ENCODE results near the gene KIF21B. TPM values are rescaled to one million over a fixed set of nuclear protein-coding genes. Genes with fewer than 3 reads are reported as not detected.

The KIF21B gene
- total and polyA plus RNA-seq, 5 experiments from 2014 or later, result 2.2 to 95.3 (median 8.3) TPM

GRCh38 chr1:201059871-201060555 is 36.5 kb upstream of the KIF21B start:
- Mint-ChIP-seq H3K9me3 (no peaks in the 10 kb centered on the region), H3K27ac (peak overlapping the region in 1 of 10 donors; percentile 1), H3K4me3 (no peak overlapping the region), H3K4me1 (peaks cover 0 to 23% (median 3%) of the 10 kb centered on the region in 4 donors), H3K27me3 (peaks cover 0 to 11% (median 0%) of the 10 kb centered on the region in 5 donors), H3K36me3 (no peaks in the 10 kb centered on the region)
- POLR2A ChIA-PET, result no interaction called here
- DNase-seq (no peak), ATAC-seq (no peak)

- no peak for ATAC-seq
- peaks cover 0 to 28% (median 3%) of the 10 kb centered on the region in 4 donors for H3K4me1 Mint-ChIP-seq
- no peaks in the 10 kb centered on the region for H3K36me3 Mint-ChIP-seq
- DNase-seq, result no peak
- H3K9me3 Mint-ChIP-seq, result no peaks in the 10 kb centered on the region
- H3K4me3 Mint-ChIP-seq, result no peak overlapping the region
- H3K27me3 Mint-ChIP-seq, result peaks cover 0 to 11% (median 0%) of the 10 kb centered on the region in 5 donors
- H3K27ac Mint-ChIP-seq, result no peak overlapping the region
- POLR2A ChIA-PET, result no interaction called here
Measured at GRCh38 chr1:201059401-201059800, 35.9 kb upstream of the KIF21B start.

GRCh38 chr1:201054091-201054543 is 30.6 kb upstream of the KIF21B start:
- ATAC-seq, result no peak
- Mint-ChIP-seq H3K27ac (peak overlapping the region in 2 of 10 donors; percentile 60 to 76), H3K9me3 (no peaks in the 10 kb centered on the region), H3K27me3 (peaks cover 0 to 11% (median 0%) of the 10 kb centered on the region in 5 donors), H3K36me3 (no peaks in the 10 kb centered on the region), H3K4me1 (peaks cover 0 to 43% (median 8%) of the 10 kb centered on the region in 4 donors), H3K4me3 (peak overlapping the region in 1 of 10 donors; percentile 54)
- no peak for DNase-seq
- POLR2A ChIA-PET, result no interaction called here

GRCh38 chr1:201053155-201053860 is 29.8 kb upstream of the KIF21B start:
- Mint-ChIP-seq H3K27me3 (peaks cover 0 to 11% (median 0%) of the 10 kb centered on the region in 5 donors), H3K4me3 (no peak overlapping the region), H3K27ac (no peak overlapping the region), H3K9me3 (no peaks in the 10 kb centered on the region), H3K36me3 (no peaks in the 10 kb centered on the region), H3K4me1 (peaks cover 0 to 43% (median 8%) of the 10 kb centered on the region in 4 donors)
- POLR2A ChIA-PET, result no interaction called here
- DNase-seq, result no peak
- no peak for ATAC-seq

DNA sequence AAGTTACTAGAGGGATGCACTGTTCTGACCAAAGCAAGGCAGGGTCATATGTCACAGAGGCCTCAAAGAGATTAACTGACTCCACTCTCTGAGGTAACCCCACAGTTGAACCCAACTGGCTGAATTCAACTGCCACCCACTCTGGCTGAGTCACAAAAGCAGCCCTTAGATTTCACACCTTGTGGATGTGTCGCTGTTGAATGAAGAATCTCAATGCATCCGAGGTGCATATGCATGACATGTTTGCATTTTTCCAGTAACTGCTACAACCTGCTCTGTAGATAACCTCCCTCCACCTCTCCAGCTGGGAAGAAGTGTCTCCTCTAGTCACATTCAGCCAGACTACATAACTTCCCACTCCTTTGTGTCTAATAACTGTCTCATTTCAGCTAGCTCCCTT is 27.9 kb upstream of the KIF21B start:
- POLR2A ChIA-PET, result no interaction called here

GRCh38 chr1:201050515-201051277 is 27.2 kb upstream of the KIF21B start:
- no peak overlapping the region for H3K27ac Mint-ChIP-seq
- POLR2A ChIA-PET, result no interaction called here
- ATAC-seq (no peak), DNase-seq (no peak)
- H3K27me3 Mint-ChIP-seq, result peaks cover 0 to 3% (median 0%) of the 10 kb centered on the region in 5 donors
- peaks cover 0 to 25% (median 5%) of the 10 kb centered on the region in 4 donors for H3K4me1 Mint-ChIP-seq
- no peaks in the 10 kb centered on the region for H3K9me3 Mint-ChIP-seq
- H3K4me3 Mint-ChIP-seq, result no peak overlapping the region
- no peaks in the 10 kb centered on the region for H3K36me3 Mint-ChIP-seq

More for the DNA sequence above, 27.9 kb upstream of the KIF21B start:
- Mint-ChIP-seq H3K36me3 (no peaks in the 10 kb centered on the region), H3K4me1 (peaks cover 0 to 31% (median 5%) of the 10 kb centered on the region in 4 donors), H3K9me3 (no peaks in the 10 kb centered on the region), H3K27me3 (peaks cover 0 to 3% (median 0%) of the 10 kb centered on the region in 5 donors), H3K27ac (peak overlapping the region in 1 of 10 donors; percentile 27), H3K4me3 (no peak overlapping the region)
- no peak for ATAC-seq
- DNase-seq, result no peak

DNA sequence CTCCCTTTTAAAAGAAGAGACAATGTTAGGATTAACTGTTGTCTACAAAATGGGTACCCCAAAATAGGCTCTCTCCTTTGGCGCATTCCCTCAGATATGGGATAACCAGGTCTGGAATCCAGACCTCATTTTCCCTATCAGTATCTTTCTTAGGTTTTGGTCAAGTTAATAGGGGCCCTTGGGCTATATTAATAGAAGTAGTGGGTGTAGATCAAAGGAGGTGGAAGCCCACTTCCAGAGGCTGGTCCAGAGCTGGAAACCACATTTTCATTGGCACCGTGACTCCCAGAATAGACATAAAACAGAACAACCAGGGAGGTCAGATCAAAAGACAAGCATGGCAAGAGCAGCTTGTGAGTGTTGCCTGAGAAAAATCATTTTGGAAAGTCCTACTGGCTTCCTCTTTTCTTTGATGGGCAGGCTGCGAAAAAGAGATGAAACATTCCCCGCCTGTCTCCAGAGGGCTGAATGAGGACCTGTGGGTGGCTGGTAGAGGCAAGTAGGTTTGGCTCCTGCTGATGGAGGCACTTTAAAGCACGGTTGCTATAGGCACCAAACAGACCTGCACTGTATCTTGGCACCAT is 25.8 kb upstream of the KIF21B start:
- H3K27ac Mint-ChIP-seq, result no peak overlapping the region
- no peak for DNase-seq
- POLR2A ChIA-PET, result no interaction called here
- peaks cover 0 to 15% (median 5%) of the 10 kb centered on the region in 4 donors for H3K4me1 Mint-ChIP-seq
- no peak for ATAC-seq
- H3K9me3 Mint-ChIP-seq, result no peaks in the 10 kb centered on the region
- no peaks in the 10 kb centered on the region for H3K36me3 Mint-ChIP-seq
- no peak overlapping the region for H3K4me3 Mint-ChIP-seq
- peaks cover 0 to 3% (median 0%) of the 10 kb centered on the region in 5 donors for H3K27me3 Mint-ChIP-seq

DNA sequence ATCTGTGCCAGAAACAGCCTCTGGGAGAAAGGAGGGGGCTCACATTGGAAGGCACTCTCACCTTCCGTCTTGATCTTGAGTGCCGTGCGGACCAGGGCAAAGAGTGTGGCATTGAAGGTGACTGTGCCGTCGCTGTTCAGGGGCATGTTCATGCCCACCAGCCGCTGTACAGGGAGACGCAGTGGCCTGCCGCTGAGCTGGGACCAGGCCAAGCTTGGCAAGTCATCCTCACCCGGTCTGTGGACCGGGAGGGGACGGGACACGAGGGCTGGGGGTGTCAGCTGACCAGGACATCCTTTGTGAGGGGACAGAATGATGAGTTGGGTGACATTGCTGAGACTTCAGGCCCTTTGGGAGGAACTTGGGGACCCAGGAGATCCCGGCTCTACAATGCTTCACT is 25.0 kb upstream of the KIF21B start:
- Mint-ChIP-seq H3K4me1 (peaks cover 0 to 10% (median 5%) of the 10 kb centered on the region in 4 donors), H3K27me3 (no peaks in the 10 kb centered on the region), H3K9me3 (no peaks in the 10 kb centered on the region), H3K36me3 (no peaks in the 10 kb centered on the region), H3K27ac (peak overlapping the region in 2 of 10 donors; percentile 39 to 55), H3K4me3 (no peak overlapping the region)
- no peak for ATAC-seq
- DNase-seq, result no peak
- POLR2A ChIA-PET, result no interaction called here

DNA sequence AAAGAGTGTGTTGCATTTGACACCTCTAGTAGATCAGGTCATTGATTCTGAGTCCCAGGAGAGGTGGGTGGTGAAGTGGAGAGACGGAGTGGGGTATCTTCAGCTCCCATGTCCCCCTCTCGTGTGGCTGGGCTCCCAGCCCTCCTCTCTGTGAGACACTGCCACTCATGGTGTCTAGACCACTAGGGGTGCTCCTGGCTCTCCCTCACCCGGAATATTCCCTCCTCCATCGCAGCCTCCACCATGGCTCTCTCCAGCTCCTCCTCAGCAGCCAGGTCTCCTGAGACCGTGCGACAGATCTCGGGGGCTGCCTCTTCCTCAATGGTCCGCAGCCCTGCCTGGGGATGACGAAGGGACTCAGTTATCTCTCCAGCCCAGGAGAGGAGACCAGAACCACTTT is 20.6 kb upstream of the KIF21B start:
- H3K4me1 Mint-ChIP-seq, result peaks cover 0 to 6% (median 4%) of the 10 kb centered on the region in 4 donors
- H3K4me3 Mint-ChIP-seq, result no peak overlapping the region
- DNase-seq (no peak), ATAC-seq (no peak)
- no peaks in the 10 kb centered on the region for H3K27me3 Mint-ChIP-seq
- H3K27ac Mint-ChIP-seq, result peak overlapping the region in 1 of 10 donors; percentile 40
- H3K36me3 Mint-ChIP-seq, result no peaks in the 10 kb centered on the region
- POLR2A ChIA-PET, result no interaction called here
- no peaks in the 10 kb centered on the region for H3K9me3 Mint-ChIP-seq

- Mint-ChIP-seq H3K36me3 (no peaks in the 10 kb centered on the region), H3K4me3 (no peak overlapping the region), H3K9me3 (no peaks in the 10 kb centered on the region), H3K27ac (peak overlapping the region in 3 of 10 donors; percentile 13 to 74 (median 56)), H3K27me3 (no peaks in the 10 kb centered on the region), H3K4me1 (peaks cover 0 to 6% (median 4%) of the 10 kb centered on the region in 4 donors)
- POLR2A ChIA-PET, result interaction anchor here (1.1 to 2.2 kb wide), 3 partner anchors 20 to 71 kb away, joined by 3 to 8 read pairs (median 4); no protein-coding TSS in a partner anchor
- DNase-seq, result peak; percentile 42 to 82 (median 70)
- peak; percentile 97 to 99 for ATAC-seq
Measured at GRCh38 chr1:201042779-201043461, 19.4 kb upstream of the KIF21B start.

DNA sequence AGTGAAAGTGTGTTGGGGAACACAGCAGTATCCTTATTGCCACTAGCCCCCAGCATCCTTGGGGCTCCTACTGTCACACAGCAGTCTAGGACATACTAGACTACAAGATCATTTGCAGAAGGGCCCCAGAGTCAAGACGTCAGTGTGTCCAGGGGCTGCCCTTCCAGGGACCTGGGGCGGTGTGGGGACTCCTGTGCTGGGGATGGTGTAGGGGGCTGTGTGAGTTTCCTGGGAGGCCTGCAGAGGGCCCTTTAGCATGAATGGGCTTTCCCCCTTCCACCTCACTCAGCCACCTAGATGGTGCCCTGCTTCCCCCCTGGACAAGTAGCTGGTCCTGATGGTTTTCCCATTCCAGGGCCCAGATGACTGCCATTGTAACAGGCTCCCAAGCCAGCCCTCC is 17.5 kb upstream of the KIF21B start:
- Mint-ChIP-seq H3K27me3 (no peaks in the 10 kb centered on the region), H3K27ac (no peak overlapping the region), H3K4me3 (no peak overlapping the region), H3K9me3 (no peaks in the 10 kb centered on the region), H3K36me3 (no peaks in the 10 kb centered on the region), H3K4me1 (peaks cover 0 to 6% (median 4%) of the 10 kb centered on the region in 4 donors)
- ATAC-seq (no peak), DNase-seq (no peak)
- POLR2A ChIA-PET, result interaction anchor here (1.2 to 2.2 kb wide), 2 partner anchors 17 to 69 kb away, joined by 4 to 8 read pairs; no protein-coding TSS in a partner anchor

- Mint-ChIP-seq H3K9me3 (no peaks in the 10 kb centered on the region), H3K27me3 (no peaks in the 10 kb centered on the region), H3K27ac (no peak overlapping the region), H3K36me3 (no peaks in the 10 kb centered on the region), H3K4me1 (peaks cover 0 to 6% (median 4%) of the 10 kb centered on the region in 4 donors), H3K4me3 (no peak overlapping the region)
- ATAC-seq, result no peak
- DNase-seq, result no peak
- POLR2A ChIA-PET, result interaction anchor here (0.6 kb wide), 1 partner anchor 17 kb away, joined by 3 read pairs; no protein-coding TSS in a partner anchor
Measured at GRCh38 chr1:201039876-201040275, 16.4 kb upstream of the KIF21B start.
